Measurements from ENCODE around the gene TARDBP.
"Not testable (repeated sequence)": the region's sequence is repeated elsewhere in the genome, so short reads cannot be mapped to it uniquely, and the experiment has no call there.

The TARDBP gene

GRCh38 chr1:11042995-11043874 is 30.8 kb downstream of the TARDBP start:
- DNase-seq (ENCODE audit: low spot score) = no peak

DNA sequence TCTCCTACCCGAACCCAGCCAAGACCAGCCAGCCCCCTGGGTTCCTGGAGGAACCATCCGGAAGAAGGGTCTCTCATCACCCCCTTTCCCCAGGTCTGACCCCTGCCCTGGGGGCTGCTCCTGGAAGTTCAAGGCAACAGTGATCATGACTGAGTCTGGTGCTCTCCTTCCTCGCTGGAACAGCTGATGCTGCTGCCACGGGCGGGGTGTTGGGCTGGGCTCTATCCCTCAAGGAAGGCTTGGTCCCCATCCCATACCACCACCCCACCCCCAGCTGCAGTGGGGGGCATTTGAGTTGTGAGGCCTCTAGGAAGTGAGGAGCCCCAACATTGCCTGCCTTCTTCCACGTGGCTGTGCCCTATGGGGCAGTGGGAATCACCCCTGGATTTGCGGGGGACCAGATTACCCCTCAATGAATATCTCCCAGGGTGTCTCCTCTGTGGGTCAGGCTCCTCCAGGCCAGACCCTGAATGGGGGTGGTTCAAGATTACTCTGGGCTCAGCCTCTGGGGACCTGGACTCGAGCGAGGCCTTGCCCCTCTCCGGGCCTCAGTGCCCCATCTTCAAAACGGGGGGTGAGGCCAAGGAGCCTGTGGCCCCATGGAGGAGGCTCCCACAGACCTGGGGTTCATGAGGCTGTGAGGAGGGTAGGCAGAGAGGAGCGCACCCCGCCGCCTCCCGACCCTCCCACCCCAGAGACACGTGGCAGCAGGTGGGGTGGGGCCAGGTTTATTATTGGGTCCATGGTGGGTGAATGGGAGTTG is 31.8 kb downstream of the TARDBP start:
- no peak for DNase-seq (ENCODE audit: low spot score)

GRCh38 chr1:11044849-11045427 is 32.5 kb downstream of the TARDBP start:
- no peak for DNase-seq (ENCODE audit: low spot score)

GRCh38 chr1:11045428-11046269 is 33.2 kb downstream of the TARDBP start:
- DNase-seq (ENCODE audit: low spot score) = no peak

- DNase-seq (ENCODE audit: low spot score) = no peak
Measured at GRCh38 chr1:11046270-11046566, 33.8 kb downstream of the TARDBP start.

DNA sequence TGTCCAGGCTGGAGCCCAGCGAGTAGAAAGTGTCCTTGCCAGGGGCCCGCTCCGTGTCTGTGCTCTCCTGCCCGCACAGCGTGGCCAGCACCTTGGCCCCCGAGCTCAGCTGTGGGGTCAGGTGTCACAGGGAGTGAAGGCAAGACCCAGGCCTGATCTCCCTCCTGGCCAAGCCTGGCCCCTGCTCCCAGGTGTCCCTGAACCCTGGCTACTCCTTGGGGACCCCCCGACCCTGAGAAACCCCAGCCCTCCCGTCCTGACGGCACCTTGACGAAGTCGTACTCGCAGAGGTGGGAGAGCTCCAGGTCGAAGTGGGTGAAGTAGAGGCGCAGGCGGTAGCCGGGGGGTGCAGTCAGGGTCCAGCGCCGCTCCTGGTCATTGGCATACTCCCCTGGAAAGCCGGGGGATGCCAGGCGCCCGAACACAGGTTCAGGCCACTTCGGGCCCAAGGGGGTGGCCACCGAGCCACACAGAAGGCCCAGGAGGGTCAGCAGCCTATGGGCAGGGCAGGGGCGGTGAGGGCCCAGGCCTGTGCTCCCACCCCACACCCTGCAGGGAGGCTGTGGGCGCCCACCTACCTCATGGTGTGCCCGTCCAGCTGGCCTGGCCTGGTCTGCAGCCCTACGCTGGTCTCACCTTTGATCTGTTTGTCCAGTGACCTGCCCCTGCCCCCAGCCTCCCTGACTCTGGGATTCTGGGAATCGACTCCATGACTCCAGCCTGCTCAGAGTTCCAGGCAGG is 34.3 kb downstream of the TARDBP start, which contains the start of gene MASP2:
Gene MASP2, minus strand, starts transcription at position 615 of the 741 bp plus-strand sequence. Its CDS starts 32 bp downstream, at position 583.
- no peak for DNase-seq (ENCODE audit: low spot score)

DNA sequence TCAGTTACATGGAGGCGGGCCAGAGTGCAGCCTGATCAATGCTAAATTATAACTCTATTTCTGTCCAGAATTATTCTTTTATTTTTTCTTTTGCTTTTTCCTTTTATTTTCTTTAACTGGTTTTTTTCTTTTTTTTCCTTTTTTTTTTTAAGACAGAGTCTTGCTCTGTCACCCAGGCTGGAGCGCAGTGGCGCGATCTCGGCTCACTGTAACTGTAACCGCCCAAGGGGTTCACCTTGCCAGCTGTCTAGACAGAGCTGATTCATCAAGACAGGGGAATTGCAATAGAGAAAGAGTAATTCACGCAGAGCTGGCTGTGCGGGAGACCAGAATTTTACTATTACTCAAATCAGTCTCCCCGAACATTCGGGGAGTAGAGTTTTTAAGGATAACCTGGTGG is 38.7 kb downstream of the TARDBP start:
- DNase-seq (ENCODE audit: low spot score) = not testable (repeated sequence)

- no peak for DNase-seq (ENCODE audit: low spot score)
Measured at GRCh38 chr1:11051781-11052511, 39.5 kb downstream of the TARDBP start.

DNA sequence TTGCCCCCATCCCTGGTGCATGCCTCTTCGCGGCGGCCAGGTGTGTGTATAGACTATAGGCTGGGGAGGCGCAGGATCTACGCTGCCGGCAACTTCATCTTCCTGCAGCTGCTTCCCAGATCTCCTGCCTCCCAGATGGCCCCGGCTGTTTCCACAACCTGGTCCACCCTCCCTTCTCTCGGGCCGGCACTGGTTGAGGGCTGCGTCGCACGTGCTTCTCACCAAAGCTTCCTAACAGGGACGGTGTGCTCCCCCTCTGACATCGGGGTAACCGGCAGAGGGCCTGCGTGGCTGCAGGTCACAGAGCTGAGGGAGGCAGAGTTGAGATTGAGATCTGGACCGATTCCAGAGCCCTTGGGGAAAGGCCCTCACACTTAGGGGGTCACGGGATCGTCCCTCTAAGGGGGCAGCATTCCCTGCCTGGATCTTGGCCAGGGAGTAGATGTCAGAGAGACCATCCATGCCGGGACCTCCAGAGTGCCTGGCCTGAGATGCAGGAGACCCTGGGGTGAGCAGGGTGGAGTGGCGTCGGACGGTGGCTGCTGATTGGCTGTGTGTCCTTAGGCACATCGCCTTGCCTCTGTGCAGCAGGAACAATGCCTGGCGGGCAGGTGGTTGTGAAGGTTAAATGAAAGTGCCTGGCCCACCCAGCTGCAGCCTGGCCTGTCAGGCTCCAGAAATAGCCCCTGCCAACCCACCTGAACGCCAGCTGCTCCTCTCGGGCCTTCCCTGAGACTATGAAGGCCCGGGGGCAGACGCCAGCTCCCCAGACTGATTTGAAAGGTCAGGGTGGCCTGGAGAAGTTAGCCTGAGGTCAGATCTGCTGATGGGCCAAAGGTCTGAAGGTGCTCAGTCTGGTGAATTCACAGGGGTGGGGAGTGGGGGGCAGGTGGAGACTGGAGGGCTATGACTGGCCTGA is 40.6 kb downstream of the TARDBP start:
- peak; percentile 47 for DNase-seq (ENCODE audit: low spot score)

GRCh38 chr1:11053758-11054137 is 41.3 kb downstream of the TARDBP start:
- DNase-seq (ENCODE audit: low spot score) = peak; percentile 29

GRCh38 chr1:11054181-11054580 is 41.7 kb downstream of the TARDBP start:
- DNase-seq (ENCODE audit: low spot score) = no peak

DNA sequence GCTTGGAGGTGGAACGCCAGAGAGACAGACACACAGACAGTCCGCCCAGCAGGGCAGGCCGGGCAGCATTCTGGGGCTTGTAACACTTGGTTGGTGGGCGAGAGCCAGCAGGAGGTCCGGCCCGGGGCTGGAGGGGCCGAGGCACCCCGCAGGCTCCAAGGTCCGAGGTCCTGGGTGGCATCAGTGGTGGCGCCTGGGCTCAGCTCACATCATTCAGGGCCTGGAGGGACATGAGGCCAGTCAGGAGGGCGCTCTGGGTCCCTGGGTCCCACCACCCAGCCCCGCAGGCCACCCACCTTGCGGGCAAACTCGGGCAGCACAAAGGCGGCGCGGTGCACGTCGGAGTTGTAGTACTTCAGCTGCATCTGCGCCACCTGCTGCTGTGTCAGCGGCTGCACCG is 42.2 kb downstream of the TARDBP start:
- no peak for DNase-seq (ENCODE audit: low spot score)

DNA sequence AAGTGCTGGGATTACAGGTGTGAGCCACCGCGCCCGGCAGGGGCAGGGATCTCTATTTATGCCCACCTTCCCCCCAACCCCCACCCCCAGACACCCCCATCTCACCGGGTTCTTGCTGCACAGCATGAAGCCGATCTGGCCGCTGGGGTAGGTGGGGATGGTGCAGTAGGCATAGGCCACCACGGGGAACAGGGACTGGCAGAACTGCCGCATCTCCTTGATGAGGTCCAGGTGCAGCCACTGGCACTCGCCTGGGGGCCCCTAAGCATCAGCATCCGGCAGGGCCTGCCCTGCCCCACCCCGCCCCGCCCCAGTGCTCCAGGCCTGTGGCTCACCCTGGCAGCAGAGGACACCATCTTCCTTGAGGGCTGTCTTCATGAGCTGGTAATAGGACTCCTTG is 43.2 kb downstream of the TARDBP start:
- DNase-seq (ENCODE audit: low spot score) = no peak

- no peak for DNase-seq (ENCODE audit: low spot score)
Measured at GRCh38 chr1:11056504-11056903, 44.0 kb downstream of the TARDBP start.

- no peak for DNase-seq (ENCODE audit: low spot score)
Measured at GRCh38 chr1:11057477-11057876, 45.0 kb downstream of the TARDBP start.

GRCh38 chr1:11058026-11058425 is 45.6 kb downstream of the TARDBP start:
- peak; percentile 10 for DNase-seq (ENCODE audit: low spot score)

GRCh38 chr1:11058595-11059154 is 46.2 kb downstream of the TARDBP start:
- DNase-seq (ENCODE audit: low spot score) = peak; percentile 39

- DNase-seq (ENCODE audit: low spot score) = peak; percentile 72
Measured at GRCh38 chr1:11059155-11059967, 46.9 kb downstream of the TARDBP start.
